Skin of body (tissue), 2 donors: ENCODE results near the gene ANAPC16. TPM values are rescaled to one million over a fixed set of nuclear protein-coding genes. Genes with fewer than 3 reads are reported as not detected.
"Not testable (repeated sequence)": the region's sequence is repeated elsewhere in the genome, so short reads cannot be mapped to it uniquely, and the experiment has no call there.

Experiments used
- DNase-seq: peaks from one replicate; lab custom pipeline; 2025; lab: John Stamatoyannopoulos, UW
- total RNA-seq: library from RNA; depleted of rRNA; stranded (reverse); fragments of >200 nt; gene quantifications from one replicate; pipeline ENCODE4 v1.2.3, GENCODE V29; 2014

ANAPC16 gene
- total RNA-seq, 1 donor from 2014 or later: 54.7 TPM

GRCh38 chr10:72211381-72211780 is 4.4 kb upstream of the ANAPC16 start:
- not testable (repeated sequence) for DNase-seq

DNA sequence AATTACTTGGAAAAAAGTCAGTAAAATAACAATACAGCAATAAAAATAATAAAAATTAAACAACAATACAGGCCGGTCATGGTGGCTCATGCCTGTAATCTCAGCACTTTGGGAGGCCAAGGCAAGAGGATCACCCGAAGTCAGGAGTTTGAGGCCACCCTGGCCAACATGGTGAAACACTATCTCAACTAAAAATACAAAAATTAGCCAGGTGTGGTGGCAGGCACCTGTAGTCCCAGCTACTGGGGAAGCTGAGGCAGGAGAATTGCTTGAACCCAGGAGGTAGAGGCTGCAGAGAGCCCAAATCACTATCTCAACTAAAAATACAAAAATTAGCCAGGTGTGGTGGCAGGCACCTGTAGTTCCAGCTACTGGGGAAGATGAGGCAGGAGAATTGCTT is 4.0 kb upstream of the ANAPC16 start:
- not testable (repeated sequence) for DNase-seq

GRCh38 chr10:72218325-72218724 is 2.5 kb downstream of the ANAPC16 start:
- DNase-seq: no peak

DNA sequence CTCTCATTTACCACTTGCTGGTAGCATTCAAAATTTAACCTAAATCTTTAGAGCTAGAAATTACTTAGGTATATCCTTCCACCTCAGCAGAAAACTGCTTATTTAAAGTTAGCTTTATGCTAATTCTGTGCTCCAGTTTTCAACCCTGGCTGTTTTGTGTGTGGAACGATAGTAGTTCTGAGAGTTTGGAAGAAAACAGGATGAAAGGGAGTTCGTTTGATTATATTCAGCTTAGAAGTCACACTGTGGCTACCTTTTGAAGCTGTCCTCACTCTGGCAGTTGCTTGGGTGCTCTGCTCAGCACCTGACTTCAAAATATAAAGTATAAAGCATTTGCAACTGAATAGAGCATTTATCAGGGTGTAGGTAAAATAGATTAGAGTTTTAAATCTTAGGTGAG is 2.9 kb downstream of the ANAPC16 start:
- no peak for DNase-seq

- no peak for DNase-seq
These were observed 3.5 kb downstream of the ANAPC16 start for GRCh38 chr10:72219235-72219814.

DNA sequence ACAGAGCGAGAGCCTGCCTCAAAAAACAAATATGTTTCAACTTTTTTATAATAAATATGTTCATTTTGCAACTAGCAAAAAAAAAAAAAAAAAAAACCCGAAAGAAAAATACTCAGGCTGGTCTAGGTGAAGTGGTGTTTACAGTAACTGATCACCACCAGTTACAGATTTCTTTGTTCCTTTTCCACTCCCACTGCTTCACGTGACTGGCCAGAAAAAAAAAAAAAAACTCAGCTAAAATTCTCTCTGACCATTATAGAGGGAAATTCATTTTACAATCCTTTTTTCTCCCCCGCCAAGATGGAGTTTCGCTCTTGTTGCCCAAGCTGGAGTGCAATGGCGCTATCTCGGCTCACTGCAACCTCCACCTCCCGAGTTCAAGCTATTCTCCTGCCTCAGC is 4.8 kb downstream of the ANAPC16 start:
- DNase-seq: no peak

- no peak for DNase-seq
These were observed 5.5 kb downstream of the ANAPC16 start for GRCh38 chr10:72221278-72221677.

DNA sequence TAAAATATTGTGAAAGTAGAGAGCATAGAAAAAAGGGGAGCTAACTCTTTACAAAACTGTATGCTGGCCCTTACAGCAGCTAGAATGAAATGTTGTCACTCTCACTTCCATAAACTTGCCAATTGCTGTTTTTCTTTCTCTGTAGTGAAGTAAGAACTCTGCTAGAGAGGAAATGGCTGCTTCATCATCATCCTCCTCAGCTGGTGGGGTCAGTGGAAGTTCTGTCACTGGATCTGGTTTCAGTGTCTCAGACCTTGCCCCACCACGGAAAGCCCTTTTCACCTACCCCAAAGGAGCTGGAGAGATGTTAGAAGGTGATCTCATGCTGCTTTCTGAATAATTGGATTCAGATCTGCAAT is 7.9 kb downstream of the ANAPC16 start:
- DNase-seq: no peak

DNA sequence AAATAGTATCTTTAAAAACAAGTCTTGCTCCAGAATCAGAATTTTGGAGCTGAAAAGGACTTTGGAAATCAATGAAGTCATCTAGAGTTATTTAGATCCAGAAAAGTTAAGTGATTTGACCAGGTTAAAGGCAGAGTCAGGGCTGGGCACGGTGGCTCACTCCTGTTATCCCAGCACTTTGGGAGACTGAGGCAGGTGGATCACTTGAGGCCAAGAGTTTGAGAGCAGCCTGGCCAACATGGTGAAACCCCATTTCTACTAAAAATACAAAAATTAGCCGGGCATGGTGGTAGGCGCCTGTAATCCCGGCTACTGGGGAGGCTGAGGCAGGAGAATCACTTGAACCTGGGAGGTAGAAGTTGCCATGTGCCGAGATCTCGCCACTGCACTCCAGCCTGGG is 8.4 kb downstream of the ANAPC16 start:
- not testable (repeated sequence) for DNase-seq

GRCh38 chr10:72226418-72227027 is 10.7 kb downstream of the ANAPC16 start:
- DNase-seq: no peak

DNA sequence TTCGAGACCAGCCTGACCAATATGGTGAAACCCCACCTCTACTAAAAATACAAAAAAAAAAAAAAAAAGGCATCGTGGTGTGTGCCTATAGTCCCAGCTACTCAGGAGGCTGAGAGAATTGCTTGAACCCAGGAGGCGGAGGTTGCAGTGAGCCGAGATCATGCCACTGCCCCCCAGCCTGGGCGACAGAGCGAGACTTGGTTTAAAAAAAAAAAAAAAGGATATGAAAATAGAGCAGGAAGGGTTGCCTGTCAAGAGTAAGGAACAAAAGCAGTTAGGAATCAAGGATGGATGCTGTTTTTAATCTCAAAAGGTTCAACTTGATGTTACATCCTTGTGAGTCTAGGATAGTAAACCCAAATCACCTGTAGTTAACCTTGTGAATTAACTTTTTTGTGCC is 12.0 kb downstream of the ANAPC16 start:
- no peak for DNase-seq

GRCh38 chr10:72228318-72228751 is 12.5 kb downstream of the ANAPC16 start:
- DNase-seq: no peak

DNA sequence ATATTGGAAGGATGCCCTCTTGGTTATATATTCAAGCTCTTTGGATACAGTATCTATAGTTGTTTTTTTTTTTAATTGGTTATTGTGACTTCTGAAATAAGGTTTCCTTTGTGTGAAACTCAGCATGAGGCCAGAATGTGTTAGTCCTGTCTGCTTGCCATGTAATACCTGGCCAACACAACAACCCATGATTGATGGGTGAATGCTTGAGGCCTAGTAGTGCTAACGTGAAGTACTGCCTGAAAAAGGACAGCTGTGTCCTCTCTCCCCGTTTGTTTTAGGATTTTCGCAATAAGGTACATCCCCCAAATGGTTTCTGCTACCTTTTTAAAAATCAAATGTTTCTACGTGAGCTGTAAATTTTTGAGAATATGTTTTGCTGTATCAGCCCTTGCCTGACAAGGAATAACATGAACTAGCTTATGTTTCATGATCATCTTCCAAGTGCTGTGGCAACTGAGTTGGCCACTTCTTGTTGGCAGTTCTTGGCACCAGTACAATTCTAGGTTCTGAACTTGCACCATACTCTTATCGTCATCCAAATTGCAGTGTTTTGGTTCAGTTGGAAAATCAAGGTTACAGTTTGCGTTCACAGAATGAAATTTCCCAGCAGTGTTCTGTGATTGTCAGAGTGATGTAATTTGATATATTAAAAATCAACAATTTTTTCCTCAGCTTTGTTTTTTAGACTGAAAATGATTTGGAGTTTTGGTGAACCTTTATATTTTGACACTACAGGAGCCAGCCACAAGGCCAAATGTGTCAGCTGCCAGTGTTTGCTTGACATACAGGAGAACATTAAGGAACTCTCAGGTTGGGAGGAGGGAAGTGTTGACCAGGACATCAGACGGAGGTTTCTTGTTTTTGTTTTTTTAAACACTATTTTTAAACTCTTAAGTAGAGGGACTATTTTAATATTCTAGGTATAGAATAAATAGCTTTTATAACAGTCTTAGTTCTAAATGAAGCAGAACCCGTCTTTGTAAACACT is 13.7 kb downstream of the ANAPC16 start:
- DNase-seq: no peak

DNA sequence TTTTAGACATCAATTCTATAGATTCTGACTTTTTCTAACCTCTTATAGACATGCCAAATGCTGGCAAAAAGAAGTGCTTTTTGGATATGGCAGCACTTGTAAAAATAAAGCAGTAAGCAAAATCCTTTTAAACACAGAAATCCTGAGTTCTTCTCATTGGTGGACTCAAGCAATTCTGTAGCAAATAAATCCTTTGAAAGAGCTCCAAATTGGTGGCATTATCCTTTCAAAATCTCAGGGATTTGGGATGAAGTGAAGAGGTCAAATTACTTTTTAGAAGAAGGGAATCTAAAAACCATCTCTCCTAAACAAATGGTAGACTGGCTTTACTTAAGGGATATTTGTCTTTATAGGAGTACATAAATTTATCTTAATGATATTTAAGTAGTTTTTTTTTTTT is 17.8 kb downstream of the ANAPC16 start:
- DNase-seq: no peak

GRCh38 chr10:72234560-72235095 is 18.8 kb downstream of the ANAPC16 start:
- no peak for DNase-seq

GRCh38 chr10:72235544-72236279 is 19.9 kb downstream of the ANAPC16 start:
- DNase-seq: no peak

GRCh38 chr10:72238392-72239175 is 22.8 kb downstream of the ANAPC16 start:
- no peak for DNase-seq

DNA sequence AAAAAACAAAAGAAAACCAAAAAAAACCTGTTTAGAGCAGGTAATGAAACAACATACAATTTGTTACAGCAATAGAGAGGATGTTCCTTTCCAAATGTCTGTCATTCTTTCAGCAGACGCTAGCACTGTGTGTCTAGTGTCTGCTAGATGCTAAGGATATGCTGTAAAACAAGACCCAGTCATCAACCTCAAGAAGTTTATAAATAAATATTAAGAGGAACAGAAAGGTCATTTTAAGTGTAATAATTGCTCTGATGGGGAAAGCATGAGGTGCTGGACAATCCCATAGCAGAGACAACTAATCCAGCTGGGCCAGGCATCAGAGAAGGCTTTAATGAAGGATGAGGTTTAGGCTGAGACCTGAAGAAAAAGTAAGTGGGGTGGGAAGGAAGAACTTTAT is 23.6 kb downstream of the ANAPC16 start:
- DNase-seq: no peak

- no peak for DNase-seq
These were observed 24.6 kb downstream of the ANAPC16 start for GRCh38 chr10:72240371-72240770.

GRCh38 chr10:72241691-72242252 is 26.0 kb downstream of the ANAPC16 start:
- no peak for DNase-seq
